GM19455 (cell line): ENCODE data around the gene ATP8A1.
"Not testable (repeated sequence)": the region's sequence is repeated elsewhere in the genome, so short reads cannot be mapped to it uniquely, and the experiment has no call there.

ENCODE experiments used
- ATAC-seq: cut with Tn5 transposase; IDR thresholded peaks from one replicate; pipeline ENCODE4 v1.9.1; 2021; ENCODE audit not compliant: unreplicated experiment

The ATP8A1 gene

DNA sequence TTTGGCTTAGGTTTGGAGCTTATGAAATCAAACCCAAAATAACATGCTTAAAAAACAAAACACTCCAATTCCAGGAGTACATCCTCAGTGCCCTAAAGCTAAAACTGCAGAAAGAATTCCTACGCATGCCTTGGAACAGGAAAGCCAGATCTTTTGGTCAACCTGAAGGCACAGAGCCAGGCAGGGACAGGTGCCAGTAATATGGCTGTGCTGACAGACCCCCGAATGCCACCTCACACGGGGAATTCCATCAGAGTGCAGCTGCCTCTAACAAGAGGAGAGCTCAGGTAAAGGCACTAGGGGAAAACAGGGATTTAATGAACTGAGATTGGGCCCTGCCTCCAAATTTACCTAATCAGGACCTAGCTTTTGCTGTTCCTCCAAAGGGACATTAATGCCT is 182.5 kb downstream of the ATP8A1 start:
- ATAC-seq, result no peak

DNA sequence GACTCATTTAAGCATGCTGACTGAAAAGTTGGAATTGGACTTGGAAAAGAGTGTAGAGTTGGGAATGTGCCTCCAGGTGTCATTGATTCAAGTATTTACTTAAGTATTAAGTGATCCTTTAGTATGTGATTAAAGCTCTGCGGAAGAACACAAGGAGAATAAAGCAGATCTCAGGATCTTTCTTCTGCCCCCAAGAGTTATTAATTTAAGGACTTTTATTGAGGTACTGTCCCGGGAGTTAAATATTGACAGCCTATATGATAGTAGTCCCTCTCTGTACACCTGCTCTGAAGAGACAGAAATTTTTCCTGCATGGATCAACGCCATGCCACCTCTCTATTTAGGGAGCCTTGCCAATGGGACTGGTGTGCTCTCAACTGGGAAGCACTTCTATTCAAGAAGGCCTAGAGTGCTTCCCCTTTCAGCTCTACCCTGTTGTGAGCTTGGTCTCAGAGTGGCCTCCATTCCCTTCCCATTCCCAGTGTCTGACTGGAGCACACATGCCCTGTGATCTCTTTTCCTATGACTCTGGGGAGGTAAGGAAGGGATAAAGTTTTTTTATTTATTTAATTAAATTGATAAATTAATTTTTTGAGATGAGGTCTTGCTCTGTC is 183.7 kb downstream of the ATP8A1 start:
- no peak for ATAC-seq

DNA sequence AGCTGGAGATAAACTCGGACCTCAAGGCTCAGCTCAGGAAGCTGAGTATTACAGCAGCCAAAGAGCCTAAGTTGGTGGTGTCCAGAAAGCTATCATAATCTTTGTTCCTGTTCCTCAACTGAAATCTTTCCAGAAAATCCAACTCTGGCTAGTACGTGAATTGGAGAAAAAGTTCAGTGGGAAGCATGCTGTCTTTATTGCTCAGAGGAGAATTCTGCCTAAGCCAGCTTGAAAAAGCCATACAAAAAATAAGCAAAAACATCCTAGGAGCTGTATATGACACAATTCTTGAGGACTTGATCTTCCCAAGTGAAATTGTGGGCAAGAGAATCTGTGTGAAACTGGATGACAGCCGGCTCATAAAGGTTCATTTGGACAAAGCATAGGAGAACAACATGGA is 185.0 kb downstream of the ATP8A1 start:
- no peak for ATAC-seq

DNA sequence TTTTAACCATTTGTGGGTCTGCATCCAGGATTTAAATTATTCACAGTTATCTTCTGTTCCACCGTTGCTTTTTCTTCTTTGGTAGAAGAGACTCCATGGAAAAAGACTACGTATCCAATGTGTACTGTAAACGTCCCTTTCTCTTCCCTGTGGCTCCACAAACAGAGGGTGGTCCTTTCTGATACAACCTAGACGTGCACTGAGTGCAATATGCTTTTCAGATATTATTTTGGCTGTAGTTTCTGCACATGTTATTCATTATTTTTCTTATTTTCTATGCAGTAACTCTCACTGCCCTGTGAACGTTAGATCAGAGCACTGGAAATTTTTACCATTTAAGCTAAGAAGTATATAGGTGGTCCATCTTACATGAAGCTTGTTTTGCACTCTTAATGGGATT is 186.9 kb downstream of the ATP8A1 start:
- ATAC-seq, result no peak

DNA sequence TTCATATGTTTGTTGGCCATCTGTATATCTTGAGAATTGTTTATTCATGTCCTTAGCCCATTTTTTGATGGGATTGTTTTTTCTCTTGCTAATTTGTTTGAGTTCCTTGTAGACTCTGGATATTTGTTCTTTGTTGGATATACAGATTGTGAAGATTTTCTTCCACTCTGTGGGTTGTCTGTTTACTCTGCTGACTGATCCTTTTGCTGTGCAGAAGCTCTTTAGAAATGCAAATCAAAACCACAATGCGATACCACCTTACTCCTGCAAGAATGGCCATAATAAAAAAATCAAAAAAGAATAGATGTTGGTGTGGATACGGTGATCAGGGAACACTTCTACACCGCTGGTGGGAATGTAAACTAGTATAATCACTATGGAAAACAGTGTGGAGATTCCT is 189.1 kb downstream of the ATP8A1 start:
- not testable (repeated sequence) for ATAC-seq

DNA sequence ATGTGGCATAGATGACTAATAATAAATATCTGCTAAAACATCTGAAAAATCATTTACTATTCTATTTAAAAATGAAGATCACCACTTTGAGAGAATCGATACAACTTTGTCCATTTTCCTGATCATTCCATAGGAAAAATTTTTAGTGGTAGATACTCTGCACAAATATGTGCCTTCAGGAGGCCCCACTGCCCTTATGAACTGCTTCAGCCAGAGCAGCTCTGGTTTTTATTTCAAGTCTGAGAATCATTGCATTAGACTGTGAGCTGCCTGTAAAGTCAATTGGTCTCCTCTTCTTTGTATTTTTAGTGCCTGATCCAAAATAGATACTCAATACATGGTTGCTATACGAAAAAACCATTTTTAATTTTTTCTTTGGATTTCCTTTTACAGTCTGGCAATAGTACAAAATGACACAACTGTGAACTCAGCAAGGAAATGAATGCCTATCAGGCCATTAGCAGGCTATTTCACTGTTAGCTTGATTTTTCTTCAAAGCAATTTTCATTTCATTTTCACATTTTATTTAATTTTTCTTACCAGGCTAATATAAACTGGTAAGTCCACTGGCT is 190.5 kb downstream of the ATP8A1 start:
- ATAC-seq, result no peak

DNA sequence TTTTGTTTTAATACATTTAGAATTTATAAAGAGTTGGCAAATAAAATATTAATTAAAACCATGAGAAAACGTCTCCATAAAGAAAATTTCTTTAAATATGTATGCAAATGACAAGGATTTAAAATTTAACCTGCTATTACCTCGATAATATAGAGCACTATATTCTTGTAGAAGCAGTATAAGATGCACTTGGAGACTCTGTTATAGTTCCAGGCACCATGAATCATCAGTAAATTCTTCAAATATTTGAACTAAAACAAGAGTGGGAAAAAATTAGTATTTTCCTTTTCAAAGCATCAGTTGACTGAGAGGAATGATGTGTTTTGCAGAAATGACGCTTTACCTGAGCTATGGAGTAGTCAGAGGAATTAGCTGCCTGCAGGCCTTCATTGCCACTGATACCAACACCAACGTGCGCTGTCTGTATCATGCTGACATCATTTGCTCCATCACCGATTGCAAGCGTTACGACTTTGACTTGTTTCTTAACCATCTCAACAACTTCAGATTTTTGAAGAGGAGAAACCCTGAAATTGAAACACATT is 192.3 kb downstream of the ATP8A1 start:
- no peak for ATAC-seq

DNA sequence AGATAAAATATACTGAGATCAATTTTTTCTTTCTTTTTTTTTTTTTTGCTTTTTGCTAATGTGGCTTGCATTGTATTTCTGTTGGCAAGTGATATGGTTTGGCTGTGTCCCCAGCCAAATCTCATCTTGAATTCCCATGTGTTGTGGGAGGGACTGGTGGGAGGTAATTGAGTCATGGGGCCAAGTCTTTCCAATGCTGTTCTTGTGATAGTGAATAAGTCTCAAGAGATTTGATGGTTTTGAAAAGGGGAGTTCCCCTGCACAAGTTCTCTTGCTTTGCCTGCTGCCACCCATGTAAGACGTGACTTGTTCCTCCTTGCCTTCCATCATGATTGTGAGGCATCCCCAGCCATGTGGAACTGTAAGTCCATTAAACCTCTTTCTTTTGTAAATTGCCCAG is 195.7 kb downstream of the ATP8A1 start:
- ATAC-seq, result not testable (repeated sequence)

DNA sequence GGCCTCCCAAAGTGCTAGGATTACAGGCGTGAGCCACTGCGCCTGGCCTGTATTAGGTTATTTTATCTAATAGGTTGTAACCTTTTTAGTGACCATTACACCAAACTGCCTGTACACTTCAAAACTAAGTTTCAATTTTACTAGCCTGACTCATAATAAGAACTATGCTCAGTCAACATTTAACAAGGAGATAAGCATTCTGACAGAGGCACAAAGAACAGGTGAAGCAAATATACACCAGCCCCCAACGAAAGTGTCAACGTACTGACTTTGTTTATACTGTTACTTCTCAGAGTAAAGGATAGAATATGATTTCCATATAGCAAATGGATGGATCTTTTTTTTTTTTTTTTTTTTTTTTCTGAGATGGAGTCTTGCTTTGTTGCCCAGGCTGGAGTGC is 196.9 kb downstream of the ATP8A1 start:
- ATAC-seq, result peak; percentile 99

DNA sequence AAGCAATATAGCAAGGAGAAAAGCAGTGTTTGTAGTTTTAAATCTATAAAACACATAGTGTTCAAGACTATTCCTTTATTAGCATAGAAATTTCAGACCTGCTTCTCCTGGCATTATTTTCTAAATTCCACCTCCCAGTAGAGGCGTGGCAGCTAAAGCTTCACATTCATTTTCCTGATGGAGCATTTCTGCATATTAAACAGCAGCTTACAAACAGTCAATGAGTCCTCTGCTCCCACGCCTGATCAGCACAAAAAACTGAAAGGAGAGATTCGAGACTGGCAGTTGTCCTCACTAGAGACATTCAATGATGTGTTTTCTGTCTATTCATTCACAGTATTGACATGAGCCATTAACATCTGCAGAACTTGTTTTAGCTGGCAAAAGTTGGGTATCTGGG is 198.2 kb downstream of the ATP8A1 start:
- ATAC-seq, result no peak

DNA sequence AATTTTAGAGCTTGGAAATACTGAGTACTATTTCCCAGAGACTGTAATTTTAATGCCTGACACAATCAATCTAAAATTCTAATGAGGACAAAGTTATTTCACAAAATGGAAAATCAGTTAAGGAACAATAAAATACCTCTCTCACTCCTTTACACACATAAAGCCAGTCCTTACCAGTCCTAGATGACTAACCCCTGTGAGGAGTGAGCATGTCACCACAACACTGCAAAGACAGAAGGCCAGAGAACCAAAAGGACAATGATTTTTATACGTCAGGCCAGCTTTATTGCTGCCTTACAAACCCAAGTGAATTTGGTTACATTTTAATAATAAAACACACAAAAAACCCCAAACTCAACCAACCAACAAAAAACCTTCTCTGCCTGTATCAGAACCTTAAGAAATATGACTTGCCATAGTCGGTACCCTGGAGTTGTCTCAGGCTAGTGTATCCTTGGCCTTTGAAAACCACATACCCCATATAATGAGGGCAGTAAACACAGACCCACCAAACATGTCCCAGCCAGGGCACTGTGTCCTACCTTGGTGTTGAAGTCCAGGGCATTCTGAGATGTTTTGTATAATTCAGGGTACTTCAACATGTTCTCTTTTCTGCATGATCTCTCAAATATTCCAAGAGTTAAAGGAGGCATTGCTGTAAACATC is 202.0 kb downstream of the ATP8A1 start:
- ATAC-seq, result no peak

DNA sequence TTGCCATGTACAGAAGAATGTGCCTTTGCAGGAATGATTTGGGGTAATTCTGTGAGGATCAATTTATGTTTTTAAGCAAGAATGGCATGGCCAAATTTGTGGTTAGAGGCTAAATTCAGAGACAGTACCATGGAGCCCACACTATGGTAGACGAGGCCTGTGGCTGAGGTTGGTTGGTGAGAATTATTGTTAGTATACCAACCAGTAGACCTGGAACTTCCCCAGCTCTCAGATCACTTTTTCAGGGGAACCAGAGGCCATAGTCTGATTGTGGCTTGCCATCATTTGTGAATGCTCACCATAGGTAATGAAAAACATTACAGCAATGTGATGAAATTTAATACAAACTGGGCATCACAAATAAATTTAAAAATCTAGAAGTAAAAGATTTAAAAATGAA is 203.3 kb downstream of the ATP8A1 start:
- no peak for ATAC-seq

DNA sequence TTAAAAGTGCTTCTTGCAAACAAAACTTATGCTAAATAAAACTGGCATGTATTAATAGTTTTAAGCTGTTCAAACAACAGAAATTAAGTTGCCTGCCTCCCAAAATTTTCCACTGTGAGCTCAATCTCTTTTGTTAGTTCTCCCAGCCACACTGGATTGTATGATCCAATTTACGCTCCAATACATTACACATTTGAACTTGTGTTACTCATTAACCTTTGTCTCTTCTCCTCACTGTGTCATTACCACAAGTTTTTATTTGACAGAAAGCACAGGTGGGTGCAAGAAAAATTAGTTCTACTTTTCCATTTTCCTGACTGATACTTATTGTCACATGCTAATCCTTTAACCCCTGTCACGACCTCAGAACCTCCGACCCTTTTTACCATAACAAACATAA is 204.1 kb downstream of the ATP8A1 start:
- no peak for ATAC-seq

DNA sequence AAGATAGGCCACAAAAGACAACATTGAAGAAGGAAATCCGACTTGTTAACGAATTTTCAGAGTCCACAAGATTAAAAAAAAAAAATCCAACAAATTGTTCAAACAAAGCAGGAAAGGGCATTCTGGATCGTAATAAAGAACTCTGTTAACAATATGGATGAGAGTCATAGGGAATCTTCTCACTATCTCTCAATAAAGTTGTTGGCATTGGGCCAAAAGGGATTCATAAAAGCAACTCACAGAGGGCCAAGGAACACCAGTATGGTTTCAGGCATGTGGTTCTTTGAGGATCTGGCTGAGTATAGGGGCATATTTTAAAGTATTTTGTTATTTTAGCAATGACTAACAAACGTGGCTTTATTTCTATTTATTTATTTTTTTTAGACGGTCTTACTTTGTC is 210.1 kb downstream of the ATP8A1 start:
- ATAC-seq, result no peak

DNA sequence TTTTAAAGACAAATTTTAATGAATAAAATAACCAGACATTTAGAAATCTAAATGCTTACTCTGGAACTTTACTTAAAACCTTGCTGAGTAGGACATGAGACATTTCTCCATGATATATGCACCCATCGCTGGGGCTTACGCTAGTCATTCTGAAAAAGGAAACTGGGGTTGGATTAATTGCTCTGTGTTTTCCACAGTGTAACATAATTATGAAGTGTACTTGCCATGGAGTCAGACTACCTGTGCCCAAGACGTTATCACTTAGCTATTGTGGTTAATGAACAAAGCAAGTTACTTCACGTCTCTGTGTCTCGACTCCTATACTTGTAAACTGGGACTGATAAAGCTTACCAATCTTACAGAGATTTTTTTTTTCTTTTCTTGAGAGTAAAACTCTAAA is 211.9 kb downstream of the ATP8A1 start:
- no peak for ATAC-seq

DNA sequence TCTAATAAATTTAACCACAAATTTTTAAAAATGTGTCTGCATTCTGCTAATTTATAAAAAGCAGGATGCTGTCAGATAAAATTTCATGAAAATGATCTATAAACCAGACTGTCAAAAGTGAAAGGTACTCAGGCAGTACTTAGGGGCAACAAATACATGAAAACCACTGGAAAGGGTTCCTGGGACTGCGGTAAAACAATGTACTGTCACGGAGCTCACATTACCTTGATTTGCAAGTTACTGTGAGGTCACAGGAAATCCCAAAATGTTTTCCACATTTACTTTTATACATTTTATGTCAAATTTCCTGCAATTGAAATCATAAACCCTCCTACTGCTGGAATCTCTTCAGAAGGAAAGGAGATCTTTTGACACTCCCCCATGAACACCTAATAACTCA is 214.3 kb downstream of the ATP8A1 start:
- no peak for ATAC-seq

DNA sequence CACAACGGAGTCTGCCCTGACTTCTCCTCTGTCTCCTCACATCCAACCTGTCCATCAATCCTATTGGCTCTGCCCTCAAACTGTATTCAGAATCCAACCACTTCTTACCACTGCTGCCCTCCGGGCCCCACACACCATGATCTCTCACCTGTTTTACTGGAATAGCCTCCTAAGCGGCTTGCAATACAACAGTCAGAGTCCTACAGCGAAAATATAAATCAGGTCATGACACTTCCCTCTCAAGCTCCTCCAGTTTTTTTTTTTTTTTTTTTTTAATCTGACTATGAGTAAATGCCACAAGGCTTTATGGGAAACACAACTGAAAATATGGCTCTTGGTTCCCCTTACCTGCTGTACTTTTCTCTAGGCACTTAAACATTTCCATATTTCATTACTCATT is 216.8 kb downstream of the ATP8A1 start:
- no peak for ATAC-seq

DNA sequence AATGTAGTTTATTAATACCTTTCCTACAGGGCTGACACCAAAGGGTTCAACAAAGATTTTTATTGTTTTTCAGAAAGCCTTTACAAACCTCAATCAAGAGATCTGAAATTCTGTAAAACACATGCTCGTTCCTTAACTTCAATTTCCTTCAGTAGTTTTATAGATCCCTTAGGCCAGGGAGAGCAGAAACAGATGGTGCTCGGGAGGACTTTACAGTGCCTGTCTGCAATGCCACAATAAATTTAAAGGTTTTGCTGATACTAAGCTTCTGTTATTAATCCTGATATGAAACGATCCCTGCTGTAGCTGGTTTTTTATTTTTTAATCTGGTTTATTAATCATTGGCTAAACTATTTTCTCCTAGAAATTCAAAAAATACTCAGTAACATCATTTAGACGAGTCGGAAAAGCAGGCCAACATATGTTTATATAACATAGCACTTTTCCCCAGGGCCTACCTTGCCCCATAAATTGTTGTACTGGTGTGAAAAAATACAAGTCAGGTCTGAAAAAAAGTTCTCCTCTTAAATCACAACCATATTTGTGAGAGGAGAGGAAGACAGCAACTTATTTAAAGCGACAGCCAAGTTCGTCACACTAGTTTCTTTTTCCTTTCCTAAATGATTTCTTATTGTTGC is 219.9 kb downstream of the ATP8A1 start:
- no peak for ATAC-seq

DNA sequence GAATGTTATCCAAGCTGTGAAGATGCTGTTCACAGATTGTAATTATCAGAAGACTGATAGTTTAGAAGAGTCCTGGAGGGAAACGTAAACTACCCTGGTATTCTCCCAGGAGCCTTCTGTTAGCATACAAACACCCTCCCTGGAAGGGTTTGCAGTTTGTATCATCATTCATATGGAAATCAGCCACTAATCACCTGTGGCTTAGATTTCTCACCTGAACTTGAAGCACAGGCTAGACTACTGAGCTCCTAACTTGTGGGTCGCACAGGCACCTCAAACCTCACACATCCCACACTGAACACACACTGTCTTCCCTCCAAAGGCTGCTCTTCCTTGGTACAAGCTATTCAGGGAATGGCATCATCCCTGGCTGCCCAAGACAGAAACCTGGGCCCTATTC is 228.9 kb downstream of the ATP8A1 start:
- no peak for ATAC-seq

DNA sequence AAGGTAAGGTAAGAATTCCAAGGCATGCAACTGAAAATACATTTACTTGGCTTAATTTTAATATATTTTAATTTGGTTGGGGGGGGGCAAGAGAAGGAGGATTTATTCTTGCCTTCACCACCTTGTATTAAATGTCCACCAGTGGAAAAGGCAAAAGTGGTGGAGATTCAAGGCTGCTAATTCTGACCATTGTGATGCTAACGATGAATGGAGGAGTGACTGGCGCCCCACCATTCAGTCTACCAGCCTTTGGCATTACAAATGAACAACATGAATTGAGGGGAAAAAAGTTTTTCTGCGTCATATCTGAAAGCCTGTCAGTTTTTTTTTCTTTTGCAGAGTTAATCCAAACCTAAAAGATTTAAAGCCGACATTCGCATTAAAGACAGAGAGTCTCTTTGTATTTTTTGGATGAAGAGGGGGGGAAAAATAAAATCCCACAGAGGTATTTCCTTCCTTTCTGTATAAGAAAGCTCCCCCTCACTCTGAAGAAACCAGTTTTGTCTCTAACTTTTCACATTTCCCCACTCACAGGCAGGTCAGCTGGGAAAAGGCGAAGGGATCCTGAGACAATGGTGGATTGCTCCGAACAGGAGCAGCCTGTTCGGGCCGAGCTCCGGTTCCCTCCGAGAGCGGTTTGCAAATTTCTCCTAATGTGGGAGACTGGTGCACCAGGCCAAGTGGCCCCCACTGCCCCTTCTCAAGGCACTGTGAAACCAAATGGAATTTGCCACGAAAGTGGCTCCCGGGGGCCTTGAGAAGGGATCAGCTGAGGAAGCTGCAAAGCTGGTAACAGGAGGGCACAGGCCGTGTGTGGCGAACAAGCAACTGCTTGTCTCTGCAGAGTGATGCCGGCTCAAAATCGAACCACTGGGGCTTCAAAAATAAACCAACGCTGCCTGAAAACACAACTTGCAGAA is 231.5 kb downstream of the ATP8A1 start:
- ATAC-seq, result no peak

DNA sequence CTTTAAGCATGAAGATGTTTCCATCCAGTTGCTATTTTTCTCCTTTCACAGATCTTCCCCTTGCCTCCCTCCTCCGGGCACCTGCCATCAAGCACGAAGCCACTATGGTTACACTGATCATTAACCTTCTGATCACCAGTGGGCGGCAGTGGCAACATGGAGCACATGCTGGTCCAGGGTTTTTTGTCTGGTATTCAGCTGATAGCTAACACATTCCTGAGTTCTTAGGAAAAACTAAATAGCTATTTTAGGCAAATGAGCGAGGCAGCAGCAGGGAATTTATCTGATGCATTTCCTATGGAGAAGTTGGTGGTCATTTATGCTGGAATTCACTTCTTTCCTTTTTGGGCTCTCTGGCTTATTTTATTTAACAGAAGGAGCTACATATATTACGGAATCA is 236.8 kb downstream of the ATP8A1 start:
- ATAC-seq, result no peak
